Measurements from ENCODE around the gene F3. TPM values are rescaled to one million over a fixed set of nuclear protein-coding genes. Genes with fewer than 3 reads are reported as not detected.

Gene F3
- total RNA-seq, 1 donor from 2014 or later: 0.33 TPM

DNA sequence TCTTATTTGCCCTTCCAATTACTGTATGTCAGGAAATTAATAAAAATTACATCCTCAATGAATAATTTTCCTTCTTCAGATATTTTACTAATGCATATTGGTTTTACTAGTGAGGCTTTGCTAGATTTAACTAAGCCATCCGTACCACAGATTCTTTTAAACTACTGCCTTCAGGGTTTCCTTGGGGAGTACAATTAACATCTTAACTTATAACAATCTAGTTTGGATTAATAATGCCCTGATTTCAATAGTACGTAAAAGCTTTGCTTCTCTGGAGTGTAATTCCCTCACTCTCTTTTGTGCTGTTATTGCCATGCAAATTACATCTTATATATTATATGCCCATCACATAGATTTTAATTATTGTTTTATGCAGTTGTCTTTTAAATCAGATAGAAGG lies 24.3 kb upstream of the F3 start:
- Mint-ChIP-seq H3K4me1 (no peaks in the 10 kb centered on the region), H3K36me3 (ENCODE audit: low read depth) (no peaks in the 10 kb centered on the region), H3K27me3 (no peaks in the 10 kb centered on the region), H3K9me3 (no peaks in the 10 kb centered on the region), H3K27ac (no peak overlapping the region), H3K4me3 (no peak overlapping the region)
- DNase-seq: no peak
- intact Hi-C loops (cut with micrococcal nuclease): no loop called here

DNA sequence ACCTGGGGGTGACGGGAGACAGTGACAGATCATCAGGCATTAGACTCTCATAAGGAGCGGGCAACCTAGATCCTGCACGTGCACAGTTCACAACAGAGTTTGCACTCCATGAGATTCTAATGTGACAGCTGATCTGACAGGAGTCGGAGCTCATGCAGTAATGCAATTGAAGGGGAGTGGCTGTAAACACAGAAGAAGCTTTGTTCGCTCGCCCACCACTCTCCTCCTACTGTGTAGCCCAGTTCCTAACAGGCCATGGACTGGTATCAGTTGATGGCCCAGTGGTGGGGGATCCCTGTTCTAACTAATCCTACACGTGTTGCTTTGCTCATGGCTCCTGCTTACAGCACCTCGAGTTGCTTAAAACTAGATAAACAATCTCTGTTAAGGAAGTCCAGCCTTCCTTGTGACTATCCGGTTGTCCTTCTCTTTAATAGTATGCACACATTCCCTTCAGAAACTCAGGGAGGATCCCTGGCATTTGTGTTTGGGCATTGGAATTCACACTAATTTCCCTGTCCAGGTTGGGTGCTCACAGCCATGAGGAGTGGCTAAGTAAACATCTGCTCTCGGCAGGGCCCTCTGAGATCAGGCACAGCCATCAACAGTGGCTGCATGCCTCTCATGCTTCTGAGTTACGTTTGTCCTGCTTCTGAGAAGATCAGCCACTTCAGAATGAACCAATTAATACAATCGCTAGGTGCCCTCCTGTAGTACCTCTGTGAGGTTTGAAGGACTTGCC lies 21.1 kb upstream of the F3 start:
- no peak overlapping the region for H3K27ac Mint-ChIP-seq
- H3K9me3 Mint-ChIP-seq: no peaks in the 10 kb centered on the region
- no peaks in the 10 kb centered on the region for H3K27me3 Mint-ChIP-seq
- H3K4me1 Mint-ChIP-seq: no peaks in the 10 kb centered on the region
- no peak for DNase-seq
- intact Hi-C loops (cut with micrococcal nuclease): no loop called here
- no peaks in the 10 kb centered on the region for H3K36me3 Mint-ChIP-seq (ENCODE audit: low read depth)
- H3K4me3 Mint-ChIP-seq: no peak overlapping the region

DNA sequence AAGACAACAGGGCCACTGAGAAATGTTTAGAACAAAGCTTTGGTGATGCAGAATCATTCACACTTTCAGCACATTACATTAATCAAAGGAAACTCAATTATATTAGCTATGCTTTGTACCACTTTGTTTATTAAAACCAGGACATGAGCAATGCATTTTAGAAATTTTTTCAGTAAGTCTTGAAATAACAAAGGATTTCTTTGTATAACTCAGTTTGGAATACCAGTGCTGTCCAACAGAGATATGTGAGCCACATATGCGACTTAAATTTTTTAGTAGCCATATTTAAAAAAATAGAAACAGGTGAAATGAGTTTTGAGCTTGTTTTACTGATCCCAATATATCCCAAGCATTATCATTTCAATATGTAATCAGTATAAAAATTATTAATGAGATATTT lies 18.8 kb upstream of the F3 start:
- no peak overlapping the region for H3K4me3 Mint-ChIP-seq

DNA sequence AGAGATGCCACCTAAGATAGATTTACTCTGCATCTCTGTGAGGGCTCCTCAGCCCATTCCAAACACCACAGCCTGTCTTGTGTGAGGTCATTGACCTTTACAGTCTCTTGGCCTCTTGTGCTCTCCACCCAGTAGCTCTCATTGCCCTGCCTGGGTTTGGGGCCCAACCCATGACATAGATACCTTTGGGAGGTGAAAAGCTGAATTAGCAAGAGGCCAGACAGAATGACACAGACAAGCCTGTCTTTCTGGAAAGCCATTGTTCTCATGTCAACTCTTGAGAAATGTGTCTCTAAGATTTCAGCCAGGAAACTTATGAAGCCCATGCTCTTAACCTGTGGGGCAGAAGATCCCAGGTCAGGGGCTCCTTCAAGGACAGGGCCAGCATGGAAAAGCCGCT lies 18.4 kb upstream of the F3 start:
- Mint-ChIP-seq H3K9me3 (no peaks in the 10 kb centered on the region), H3K27ac (no peak overlapping the region), H3K36me3 (ENCODE audit: low read depth) (no peaks in the 10 kb centered on the region), H3K4me3 (no peak overlapping the region), H3K27me3 (no peaks in the 10 kb centered on the region), H3K4me1 (no peaks in the 10 kb centered on the region)
- DNase-seq: no peak
- intact Hi-C loops (cut with micrococcal nuclease): no loop called here

More for the DNA sequence above, 18.8 kb upstream of the F3 start:
- intact Hi-C loops (cut with micrococcal nuclease): no loop called here
- Mint-ChIP-seq H3K27ac (no peak overlapping the region), H3K36me3 (ENCODE audit: low read depth) (no peaks in the 10 kb centered on the region), H3K9me3 (no peaks in the 10 kb centered on the region), H3K27me3 (no peaks in the 10 kb centered on the region), H3K4me1 (no peaks in the 10 kb centered on the region)
- no peak for DNase-seq

DNA sequence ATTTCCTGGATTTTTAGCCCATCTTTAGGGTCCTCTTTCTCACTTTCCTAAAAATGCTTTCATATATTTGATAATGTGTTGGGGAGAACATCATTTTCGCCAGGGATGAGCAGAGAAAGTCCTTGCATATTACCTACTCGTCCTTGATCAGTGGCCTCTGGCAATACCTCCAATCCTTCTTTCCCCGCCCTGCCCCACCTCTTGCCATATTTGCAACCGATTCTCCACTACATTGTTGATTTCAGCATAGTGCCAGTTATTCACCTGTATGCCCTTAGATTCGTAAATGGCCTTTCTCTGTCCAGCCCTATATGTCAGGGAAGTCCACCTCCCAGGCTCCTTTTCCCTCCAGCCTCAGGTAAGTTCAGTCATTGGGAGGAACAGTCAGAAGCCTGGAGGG lies 13.5 kb upstream of the F3 start:
- no peak for DNase-seq
- H3K4me1 Mint-ChIP-seq: no peaks in the 10 kb centered on the region
- intact Hi-C loops (cut with micrococcal nuclease): no loop called here
- peaks cover 10% of the 10 kb centered on the region for H3K27me3 Mint-ChIP-seq
- no peak overlapping the region for H3K4me3 Mint-ChIP-seq
- H3K36me3 Mint-ChIP-seq (ENCODE audit: low read depth): no peaks in the 10 kb centered on the region
- no peaks in the 10 kb centered on the region for H3K9me3 Mint-ChIP-seq
- no peak overlapping the region for H3K27ac Mint-ChIP-seq

DNA sequence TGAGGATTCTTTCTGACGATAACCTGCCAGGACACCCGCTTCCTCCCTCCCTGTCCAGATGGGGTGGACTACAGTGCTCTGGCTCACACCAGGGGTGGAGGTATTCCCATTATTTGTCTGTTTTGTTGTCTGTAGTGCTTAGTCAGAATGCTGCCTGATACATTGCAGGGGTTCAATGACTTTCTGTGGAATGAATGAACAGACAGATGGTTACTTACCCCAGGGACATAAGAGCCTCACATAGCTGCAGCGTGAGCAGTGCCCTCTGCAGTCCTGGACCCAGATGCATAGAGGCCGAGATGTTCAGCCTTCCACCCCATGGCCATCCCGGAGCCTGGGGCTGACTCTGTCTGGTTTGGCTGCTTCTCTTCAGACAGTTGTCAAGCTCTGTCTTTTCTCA lies 13.0 kb upstream of the F3 start:
- Mint-ChIP-seq H3K27me3 (peaks cover 12% of the 10 kb centered on the region), H3K36me3 (ENCODE audit: low read depth) (no peaks in the 10 kb centered on the region), H3K4me1 (no peaks in the 10 kb centered on the region), H3K27ac (no peak overlapping the region), H3K4me3 (no peak overlapping the region), H3K9me3 (no peaks in the 10 kb centered on the region)
- intact Hi-C loops (cut with micrococcal nuclease): no loop called here
- DNase-seq: no peak

DNA sequence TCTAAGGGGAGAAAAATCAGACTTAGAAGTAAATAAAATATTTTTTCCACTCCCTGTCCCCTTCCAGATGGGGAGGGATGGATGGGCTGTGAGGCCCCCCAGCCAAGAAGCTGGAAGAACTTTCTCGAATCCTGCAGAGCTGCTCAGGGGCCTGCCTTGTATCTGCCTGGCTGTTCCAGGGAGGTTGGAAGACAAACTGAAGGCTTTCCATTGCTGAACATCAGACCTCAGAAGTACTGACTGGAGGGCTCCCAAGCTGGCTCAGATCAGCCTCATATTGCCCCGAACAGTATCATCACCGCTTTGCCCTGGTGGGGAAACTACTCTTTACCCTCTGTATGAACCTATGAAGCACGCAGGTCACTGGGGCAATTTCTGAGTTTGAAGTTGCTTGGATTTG lies 12.4 kb upstream of the F3 start:
- Mint-ChIP-seq H3K27me3 (peaks cover 12% of the 10 kb centered on the region), H3K9me3 (no peaks in the 10 kb centered on the region), H3K4me3 (no peak overlapping the region), H3K4me1 (no peaks in the 10 kb centered on the region), H3K36me3 (ENCODE audit: low read depth) (no peaks in the 10 kb centered on the region), H3K27ac (no peak overlapping the region)
- no peak for DNase-seq
- intact Hi-C loops (cut with micrococcal nuclease): no loop called here

DNA sequence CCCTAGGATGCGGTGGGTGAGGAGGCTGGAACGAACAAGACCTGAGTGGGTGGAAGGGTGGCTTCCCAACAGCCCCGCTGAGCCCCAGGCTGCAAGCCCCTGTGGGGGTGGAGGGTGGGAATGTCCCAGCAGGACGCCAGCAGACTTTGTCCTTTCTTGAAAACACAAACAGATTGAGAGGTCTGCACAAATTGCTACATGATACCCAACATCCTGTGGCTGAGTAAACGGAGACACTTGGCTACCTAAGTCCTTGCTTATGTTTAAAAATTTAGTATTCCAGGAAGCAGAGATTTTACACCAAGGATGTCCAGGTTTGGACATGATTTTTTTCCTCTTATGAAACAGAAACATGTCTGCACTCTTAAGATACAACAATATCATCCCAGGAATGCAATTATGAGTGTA lies 11.8 kb upstream of the F3 start:
- DNase-seq: no peak
- peaks cover 13% of the 10 kb centered on the region for H3K27me3 Mint-ChIP-seq
- no peaks in the 10 kb centered on the region for H3K4me1 Mint-ChIP-seq
- H3K9me3 Mint-ChIP-seq: no peaks in the 10 kb centered on the region
- H3K4me3 Mint-ChIP-seq: no peak overlapping the region
- no peak overlapping the region for H3K27ac Mint-ChIP-seq
- H3K36me3 Mint-ChIP-seq (ENCODE audit: low read depth): no peaks in the 10 kb centered on the region
- intact Hi-C loops (cut with micrococcal nuclease): no loop called here

DNA sequence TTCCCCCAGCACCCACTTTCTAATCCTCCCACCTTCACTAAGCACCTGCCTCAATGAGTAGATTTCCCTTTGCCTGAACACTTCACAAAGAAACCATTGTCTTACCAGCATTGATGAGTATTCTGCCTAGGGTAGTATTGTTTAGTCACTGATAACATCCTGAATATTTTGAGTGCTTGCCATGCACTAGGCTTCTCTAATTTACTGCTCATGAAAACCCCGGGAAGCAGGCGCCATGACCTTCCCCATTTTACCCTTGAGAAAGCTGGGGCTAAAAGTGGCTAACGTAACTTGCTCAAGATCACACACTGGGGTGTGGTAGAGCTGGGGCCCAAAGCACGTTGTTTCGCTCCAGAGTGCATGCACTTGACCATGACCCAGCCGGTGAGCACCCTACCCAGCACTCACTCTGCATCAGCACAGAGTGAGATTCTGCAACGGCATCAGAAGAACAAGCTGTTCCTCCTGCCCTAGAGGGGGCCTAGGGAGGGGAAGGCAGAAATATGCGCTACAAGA lies 10.6 kb upstream of the F3 start:
- no peak for DNase-seq
- Mint-ChIP-seq H3K9me3 (no peaks in the 10 kb centered on the region), H3K4me3 (no peak overlapping the region), H3K36me3 (ENCODE audit: low read depth) (no peaks in the 10 kb centered on the region), H3K4me1 (no peaks in the 10 kb centered on the region), H3K27ac (no peak overlapping the region), H3K27me3 (peaks cover 21% of the 10 kb centered on the region)
- intact Hi-C loops (cut with micrococcal nuclease): no loop called here

DNA sequence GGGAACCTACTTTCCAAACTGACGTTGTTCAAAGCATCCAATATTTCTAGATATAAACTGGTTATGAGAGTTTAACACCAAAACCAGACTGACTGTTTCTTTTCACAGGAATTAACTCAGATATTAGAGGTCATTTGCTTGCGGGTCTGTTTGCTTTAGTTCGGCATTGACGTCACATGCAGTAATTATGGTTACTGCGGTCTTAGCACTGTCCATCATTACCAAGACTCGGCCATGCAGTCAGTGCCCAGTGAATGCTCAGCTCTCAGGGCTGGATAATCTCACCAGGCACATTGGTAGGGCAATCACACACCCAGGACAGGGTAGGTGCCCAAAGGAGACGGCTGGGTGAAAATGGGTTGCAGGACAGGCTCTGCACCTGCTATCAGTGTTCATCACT lies 9.9 kb upstream of the F3 start:
- DNase-seq: no peak
- H3K4me3 Mint-ChIP-seq: no peak overlapping the region
- intact Hi-C loops (cut with micrococcal nuclease): no loop called here
- H3K4me1 Mint-ChIP-seq: no peaks in the 10 kb centered on the region
- peaks cover 26% of the 10 kb centered on the region for H3K27me3 Mint-ChIP-seq
- H3K9me3 Mint-ChIP-seq: no peaks in the 10 kb centered on the region
- no peaks in the 10 kb centered on the region for H3K36me3 Mint-ChIP-seq (ENCODE audit: low read depth)
- no peak overlapping the region for H3K27ac Mint-ChIP-seq

DNA sequence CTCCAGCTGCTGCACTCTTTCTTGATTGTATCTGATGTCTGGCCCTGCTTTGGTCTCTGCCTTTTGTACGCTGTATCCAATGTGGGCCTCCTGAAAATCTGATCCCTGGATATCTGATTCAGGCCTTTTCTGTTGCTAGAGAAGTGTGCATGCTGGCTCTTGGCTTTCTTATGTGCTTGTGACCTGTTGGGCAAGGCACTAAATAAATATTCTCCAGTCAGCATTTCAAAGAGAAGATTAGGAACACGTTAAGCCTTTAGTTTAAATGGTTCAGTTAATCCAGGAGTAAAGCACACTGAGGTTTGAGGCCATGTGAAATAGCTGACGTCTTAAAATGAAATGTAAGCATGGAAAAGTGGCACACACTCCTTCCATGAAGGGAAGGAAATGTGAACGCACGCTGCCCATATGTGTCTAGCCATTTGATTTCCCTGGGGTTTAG lies 9.3 kb upstream of the F3 start:
- Mint-ChIP-seq H3K4me3 (no peak overlapping the region), H3K27me3 (peaks cover 30% of the 10 kb centered on the region), H3K27ac (no peak overlapping the region), H3K36me3 (ENCODE audit: low read depth) (no peaks in the 10 kb centered on the region), H3K9me3 (no peaks in the 10 kb centered on the region), H3K4me1 (no peaks in the 10 kb centered on the region)
- intact Hi-C loops (cut with micrococcal nuclease): no loop called here
- DNase-seq: no peak

DNA sequence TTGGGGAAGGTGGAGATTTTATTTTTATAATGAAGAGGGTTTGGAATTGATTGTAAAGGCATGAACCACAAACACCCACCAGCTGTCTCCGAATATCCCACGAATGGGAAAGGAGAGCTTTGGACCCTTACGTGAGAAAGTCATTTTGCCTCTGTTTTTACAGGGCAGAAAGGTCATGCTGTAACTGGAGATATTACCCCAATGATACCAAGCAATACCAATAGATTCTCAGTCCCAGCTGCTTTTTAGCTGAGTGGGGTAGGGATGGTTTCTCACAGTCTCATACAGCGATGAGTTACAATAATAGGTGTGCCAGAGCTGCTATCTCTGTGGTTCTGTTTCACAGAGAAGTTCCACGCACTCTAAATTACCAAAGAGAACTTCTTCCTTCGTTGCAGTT lies 8.8 kb upstream of the F3 start:
- Mint-ChIP-seq H3K4me3 (no peak overlapping the region), H3K36me3 (ENCODE audit: low read depth) (no peaks in the 10 kb centered on the region), H3K27me3 (peaks cover 30% of the 10 kb centered on the region), H3K4me1 (no peaks in the 10 kb centered on the region), H3K9me3 (no peaks in the 10 kb centered on the region), H3K27ac (no peak overlapping the region)
- intact Hi-C loops (cut with micrococcal nuclease): no loop called here
- DNase-seq: no peak

DNA sequence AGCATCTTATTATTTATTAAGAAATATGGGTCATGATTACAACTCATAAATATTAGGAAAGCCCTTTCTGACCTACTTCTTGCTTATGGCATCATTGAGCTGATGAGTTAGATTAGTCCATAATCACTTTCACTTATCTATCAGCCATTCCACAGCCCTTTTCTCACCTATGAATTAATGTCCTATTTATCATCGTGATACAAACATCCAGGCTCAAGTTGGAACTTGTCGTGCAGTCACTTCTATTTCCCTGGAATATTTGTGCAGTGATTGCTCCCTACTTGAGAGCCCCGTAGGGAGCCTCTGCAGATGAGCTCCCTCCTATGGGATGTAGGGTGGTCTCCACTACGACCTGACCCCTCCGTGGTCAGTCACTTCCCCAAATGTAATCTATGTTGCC lies 8.1 kb upstream of the F3 start:
- no peak for DNase-seq
- intact Hi-C loops (cut with micrococcal nuclease): no loop called here
- no peaks in the 10 kb centered on the region for H3K9me3 Mint-ChIP-seq
- no peaks in the 10 kb centered on the region for H3K36me3 Mint-ChIP-seq (ENCODE audit: low read depth)
- H3K4me3 Mint-ChIP-seq: no peak overlapping the region
- peaks cover 36% of the 10 kb centered on the region for H3K27me3 Mint-ChIP-seq
- H3K27ac Mint-ChIP-seq: no peak overlapping the region
- H3K4me1 Mint-ChIP-seq: no peaks in the 10 kb centered on the region

DNA sequence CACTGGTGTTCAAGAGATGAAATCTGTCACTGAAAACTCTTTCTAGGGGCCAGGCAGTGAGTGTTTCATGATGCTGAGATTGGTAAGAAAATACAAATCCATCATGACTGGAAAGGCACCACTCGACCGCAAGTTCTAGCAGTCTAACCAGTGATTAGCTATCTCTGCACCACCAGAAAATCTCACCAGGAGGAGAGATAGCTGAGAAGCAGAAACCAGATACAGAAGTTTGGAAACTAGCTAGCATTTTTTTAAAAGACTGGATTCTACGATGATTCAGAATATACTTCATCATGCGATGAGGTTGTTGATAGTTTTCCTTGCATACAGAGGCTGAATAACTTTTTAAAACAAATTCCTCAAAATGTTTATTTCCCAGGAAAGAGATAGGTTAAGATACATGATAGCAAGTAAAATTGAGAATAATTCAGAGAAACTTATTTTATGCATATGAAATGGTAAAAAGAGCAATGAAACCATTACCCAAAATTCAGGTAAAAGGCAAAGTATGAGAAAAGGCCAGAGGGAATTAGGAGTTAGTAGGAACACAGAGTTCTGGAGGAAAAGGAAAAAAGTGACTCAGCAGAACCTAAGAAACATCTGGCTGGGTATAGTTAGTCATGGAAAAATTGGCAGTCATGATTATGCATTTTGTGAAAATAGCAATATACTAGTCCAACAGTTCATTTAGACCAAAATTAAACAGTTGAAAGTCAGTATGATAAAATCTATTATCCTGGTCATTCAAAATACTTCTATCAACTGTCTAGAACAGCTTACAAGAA lies 3.3 kb upstream of the F3 start:
- H3K4me1 Mint-ChIP-seq: peaks cover 11% of the 10 kb centered on the region
- no peaks in the 10 kb centered on the region for H3K36me3 Mint-ChIP-seq (ENCODE audit: low read depth)
- no peak for DNase-seq
- no peak overlapping the region for H3K27ac Mint-ChIP-seq
- H3K27me3 Mint-ChIP-seq: peaks cover 60% of the 10 kb centered on the region
- H3K4me3 Mint-ChIP-seq: no peak overlapping the region
- H3K9me3 Mint-ChIP-seq: no peaks in the 10 kb centered on the region
- intact Hi-C loops (cut with micrococcal nuclease): no loop called here

Data from activated CD4-positive, alpha-beta T cell treated with anti-CD3 and anti-CD28 coated beads, Interleukin-2, amount 10 ng/mL, durations not matched to agents 24 days and 14 days (primary cell).